Kidney glomerular epithelial cell (primary cell): Measurements from ENCODE around the gene FOXF2.

Experiments
- DNase-seq: peaks from one replicate; lab custom pipeline; 2025; lab: John Stamatoyannopoulos, UW

FOXF2 gene

GRCh38 chr6:1378065-1379016, 11.0 kb upstream of the FOXF2 start:
- no peak for DNase-seq

GRCh38 chr6:1379017-1379787, 10.2 kb upstream of the FOXF2 start:
- DNase-seq = no peak

- DNase-seq = no peak
These were observed 9.6 kb upstream of the FOXF2 start for GRCh38 chr6:1379788-1380147.

- no peak for DNase-seq
These were observed 8.6 kb upstream of the FOXF2 start for GRCh38 chr6:1380625-1381427.

- DNase-seq = no peak
These were observed 7.7 kb upstream of the FOXF2 start for GRCh38 chr6:1381481-1382330.

GRCh38 chr6:1382331-1382882, 7.0 kb upstream of the FOXF2 start:
- no peak for DNase-seq

- DNase-seq = no peak
These were observed 6.3 kb upstream of the FOXF2 start for GRCh38 chr6:1382883-1383728.

GRCh38 chr6:1383729-1384548, 5.4 kb upstream of the FOXF2 start:
- DNase-seq = no peak

- DNase-seq = no peak
These were observed 4.7 kb upstream of the FOXF2 start for GRCh38 chr6:1384549-1385128.

- DNase-seq = no peak
These were observed 4.0 kb upstream of the FOXF2 start for GRCh38 chr6:1385129-1386037.

GRCh38 chr6:1386038-1386709, 3.2 kb upstream of the FOXF2 start:
- DNase-seq = no peak

GRCh38 chr6:1387538-1387875, 1.9 kb upstream of the FOXF2 start:
- DNase-seq = no peak

GRCh38 chr6:1387876-1388629, 1.3 kb upstream of the FOXF2 start:
- no peak for DNase-seq

GRCh38 chr6:1388630-1389368, 577 bp upstream of the FOXF2 start:
- DNase-seq = no peak

GRCh38 chr6:1390133-1390945, 963 bp downstream of the FOXF2 start:
- no peak for DNase-seq
